ENCODE data around the gene SPR. TPM values are rescaled to one million over a fixed set of nuclear protein-coding genes. Genes with fewer than 3 reads are reported as not detected.

Gene SPR
- total and polyA plus RNA-seq, 2 of the 4 experiments (the other 2 are of a cell fraction) = 14.3 to 17.4 TPM

DNA sequence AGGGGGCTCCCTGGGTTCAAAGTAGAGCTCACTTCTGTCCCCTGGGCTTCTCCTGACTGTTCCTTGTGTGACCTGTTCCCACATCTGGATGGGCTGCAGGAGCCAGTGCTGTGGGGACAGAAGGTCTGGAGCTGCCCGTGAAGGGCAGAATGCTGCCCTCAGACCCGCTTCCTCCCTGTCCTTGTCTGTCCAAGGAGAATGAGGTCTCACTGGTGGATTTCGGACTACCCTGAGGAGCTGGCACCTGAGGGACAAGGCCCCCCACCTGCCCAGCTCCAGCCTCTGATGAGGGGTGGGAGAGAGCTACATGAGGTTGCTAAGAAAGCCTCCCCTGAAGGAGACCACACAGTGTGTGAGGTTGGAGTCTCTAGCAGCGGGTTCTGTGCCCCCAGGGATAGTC lies 45.6 kb downstream of the SPR start:
- H4K20me1 ChIP-seq (ENCODE audit: insufficient read depth, low read length) = 0 out of 2 replicates have a peak, but pooled peaks cover 5% of the 10 kb centered on the region
- no peak overlapping the region for H2BK20ac ChIP-seq (ENCODE audit: low read depth, low read length)
- ATAC-seq (ENCODE audit: low read depth) = no peak
- H2BK5ac ChIP-seq (ENCODE audit: low read depth, low read length, poor library complexity, severe bottlenecking) = no peak overlapping the region
- no peak overlapping the region for H3K18ac ChIP-seq (ENCODE audit: low read depth, low read length)
- H3K79me1 ChIP-seq (ENCODE audit: low read depth in 1 of 2, low read length in 2 of 2) = no peaks in the 10 kb centered on the region
- H4K5ac ChIP-seq (ENCODE audit: low read depth, low read length) = no peak overlapping the region
- no peak overlapping the region for H3K56ac ChIP-seq (ENCODE audit: extremely low read depth, insufficient read depth, low read length)
- H3K4me3 ChIP-seq (ENCODE audit: insufficient read depth, low read depth, low read length) = no peak overlapping the region
- H2AK5ac ChIP-seq (ENCODE audit: low read depth, low read length) = no peak overlapping the region
- no peak overlapping the region for H3K27ac ChIP-seq (ENCODE audit: insufficient read depth, low read length)
- peaks cover 59% of the 10 kb centered on the region for H3K27me3 ChIP-seq (ENCODE audit: control insufficient read depth, insufficient read depth, low read length)
- no peak overlapping the region for H2AK9ac ChIP-seq (replicated peaks; ENCODE audit: low read depth, low read length, poor library complexity)
- H3K23ac ChIP-seq (ENCODE audit: low read depth, low read length) = no peak overlapping the region
- dilution Hi-C loops (cut with HindIII; ENCODE audit: low sequenced_read_pairs, unreplicated experiment) = no loop called here
- no CpG with 5 or more reads among the region's 4 CpGs for WGBS, 2 experiments (ENCODE audit: extremely low coverage in 2 of 2, insufficient read length in 1 of 2)
- no peak overlapping the region for H3K4me2 ChIP-seq (ENCODE audit: low read depth, low read length)
- H3K9me1 ChIP-seq (ENCODE audit: insufficient read depth, low read length) = peaks cover 7% of the 10 kb centered on the region; the same call in 1 of the 2 replicates
- CTCF ChIA-PET = no interaction called here
- H2AFZ ChIP-seq (replicated peaks; ENCODE audit: low read length, poor library complexity) = no peak overlapping the region
- in situ Hi-C loops (cut with MboI; ENCODE audit: low sequenced_read_pairs) = no loop called here
- no peak overlapping the region for H4K91ac ChIP-seq (ENCODE audit: insufficient read depth, low read depth, low read length)
- no peak overlapping the region for H3K14ac ChIP-seq (replicated peaks; ENCODE audit: low read depth, low read length)
- peaks cover 6% of the 10 kb centered on the region for H3K9me3 ChIP-seq (ENCODE audit: control insufficient read depth, insufficient read depth, low read length)
- H3K4me1 ChIP-seq (ENCODE audit: control insufficient read depth, insufficient read depth, low read length) = peaks cover 2% of the 10 kb centered on the region
- no peak for DNase-seq
- no peak overlapping the region for H3K4ac ChIP-seq (ENCODE audit: low read depth, low read length)
- intact Hi-C loops (cut with micrococcal nuclease) = no loop called here
- POLR2A ChIA-PET (ENCODE audit: unreplicated experiment) = no interaction called here
- no peak overlapping the region for H2BK120ac ChIP-seq (ENCODE audit: low read depth, low read length)
- no peak overlapping the region for H3K9ac ChIP-seq (ENCODE audit: low read depth, low read length)
- BruUV-seq (replicated peaks) = no TSS peak
- H2BK15ac ChIP-seq (ENCODE audit: low read depth, low read length) = no peak overlapping the region
- H4K8ac ChIP-seq (ENCODE audit: low read depth in 2 of 2, low read length in 2 of 2) = no peak overlapping the region
- TF ChIP-seq MAFK (IDR thresholded peaks at IDR 0.05; ENCODE audit: low read depth, low read length) (no peak), CHD1 (IDR thresholded peaks at IDR 0.05; ENCODE audit: low read depth, low read length) (no peak), RCOR1 (IDR thresholded peaks at IDR 0.05; ENCODE audit: insufficient replicate concordance, low read length) (no peak), NFE2L2 (IDR thresholded peaks at IDR 0.05; ENCODE audit: low read depth, low read length) (no peak), SMC3 (IDR thresholded peaks at IDR 0.05; ENCODE audit: low read depth, low read length) (no peak), RAD21 (IDR thresholded peaks at IDR 0.05; ENCODE audit: low read length) (no peak)
- TF ChIP-seq, protein P1, sequence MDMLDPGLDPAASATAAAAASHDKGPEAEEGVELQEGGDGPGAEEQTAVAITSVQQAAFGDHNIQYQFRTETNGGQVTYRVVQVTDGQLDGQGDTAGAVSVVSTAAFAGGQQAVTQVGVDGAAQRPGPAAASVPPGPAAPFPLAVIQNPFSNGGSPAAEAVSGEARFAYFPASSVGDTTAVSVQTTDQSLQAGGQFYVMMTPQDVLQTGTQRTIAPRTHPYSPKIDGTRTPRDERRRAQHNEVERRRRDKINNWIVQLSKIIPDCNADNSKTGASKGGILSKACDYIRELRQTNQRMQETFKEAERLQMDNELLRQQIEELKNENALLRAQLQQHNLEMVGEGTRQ (IDR thresholded peaks at IDR 0.05; ENCODE audit: low read depth, low read length) = no peak
- H3K36me3 ChIP-seq (ENCODE audit: control insufficient read depth, insufficient read depth, low read length) = no peaks in the 10 kb centered on the region
